Neural cell (in vitro differentiated cells): ENCODE measurements around the gene AGXT2. TPM values are rescaled to one million over a fixed set of nuclear protein-coding genes. Genes with fewer than 3 reads are reported as not detected.

Experiments
- H2AFZ ChIP-seq: fragments of 200-600, 300-800 bp; sonication (generic), shearing (Covaris generic); 2 replicates; pipeline ENCODE4 v1.6.0; 2014; ENCODE audit warnings: low read depth, mild to moderate bottlenecking, antibody characterized with exemption, low read length, moderate library complexity
- H3F3A ChIP-seq: fragments of 200-600 bp; shearing (Covaris generic); 2 replicates; pipeline ENCODE4 v1.6.1; 2016; ENCODE audit warnings: mild to moderate bottlenecking, moderate library complexity, mixed read lengths, antibody characterized with exemption, low read length; ENCODE audit not compliant: insufficient read depth, poor library complexity, severe bottlenecking
- H3K27ac ChIP-seq: fragments of 200-600, 300-800 bp; sonication (generic), shearing (Covaris generic); 2 replicates; pipeline ENCODE4 v1.5.1; 2014; ENCODE audit warnings: mild to moderate bottlenecking, low read length, moderate library complexity
- H3K27me3 ChIP-seq: fragments of 300-800, 200-600 bp; sonication (generic), shearing (Covaris generic); 2 replicates; pipeline ENCODE4 v1.6.0; 2014; ENCODE audit warnings: mild to moderate bottlenecking, low read depth, low read length, moderate library complexity; ENCODE audit not compliant: insufficient read depth
- H3K36me3 ChIP-seq: fragments of 300-800, 200-600 bp; sonication (generic), shearing (Covaris generic); 2 replicates; pipeline ENCODE4 v1.5.1; 2014; ENCODE audit warnings: mild to moderate bottlenecking, antibody characterized with exemption, low read length, moderate library complexity; ENCODE audit not compliant: insufficient read depth
- H3K4me2 ChIP-seq: fragments of 300-800, 200-600 bp; sonication (generic), shearing (Covaris generic); 2 replicates; pipeline ENCODE4 v1.6.0; 2014; ENCODE audit warnings: mild to moderate bottlenecking, low read length
- H3K4me3 ChIP-seq: fragments of 300-800, 200-600 bp; sonication (generic), shearing (Covaris generic); 2 replicates; pipeline ENCODE4 v1.5.1; 2014; ENCODE audit warnings: mild to moderate bottlenecking, low read length, moderate library complexity
- H3K79me2 ChIP-seq: fragments of 200-600 bp; shearing (Covaris generic); replicated peaks from 2 replicates; pipeline ENCODE4 v1.6.0; 2014; ENCODE audit warnings: mild to moderate bottlenecking, low read length, moderate library complexity; ENCODE audit not compliant: insufficient read depth
- H3K9ac ChIP-seq: fragments of 300-800, 200-600 bp; sonication (generic), shearing (Covaris generic); 2 replicates; pipeline ENCODE4 v1.6.1; 2016; ENCODE audit warnings: mild to moderate bottlenecking, low read length, mixed read lengths
- H3K9me2 ChIP-seq: fragments of 200-600 bp; shearing (Covaris generic); 2 replicates; pipeline ENCODE4 v1.6.1; 2016; ENCODE audit warnings: mild to moderate bottlenecking, low read length, mixed read lengths; ENCODE audit not compliant: insufficient read depth
- H3K9me3 ChIP-seq: fragments of 200-600, 300-800 bp; sonication (generic), shearing (Covaris generic); 2 replicates; pipeline ENCODE4 v1.6.1; 2016; ENCODE audit warnings: mild to moderate bottlenecking, mixed run types, low read length, moderate library complexity, mixed read lengths
- H4K20me1 ChIP-seq: fragments of 200-600 bp; shearing (Covaris generic); 2 replicates; pipeline ENCODE4 v1.6.1; 2016; ENCODE audit warnings: mild to moderate bottlenecking, mixed run types; ENCODE audit not compliant: insufficient read depth
- EP300 ChIP-seq: fragments of 450-650 bp; conservative IDR thresholded peaks from 2 replicates; pipeline ENCODE4 v1.6.1; 2014; ENCODE audit warnings: antibody characterized with exemption, mild to moderate bottlenecking, moderate library complexity; ENCODE audit not compliant: poor library complexity, severe bottlenecking
- EZH2 ChIP-seq: fragments of 200-600, 300-800 bp; shearing (Covaris generic), sonication (generic); IDR thresholded peaks from 2 replicates; pipeline ENCODE4 v1.6.1; 2014; ENCODE audit warnings: antibody characterized with exemption, low read length, borderline replicate concordance, mild to moderate bottlenecking; ENCODE audit not compliant: insufficient read depth, poor library complexity, severe bottlenecking
- MXI1 ChIP-seq: fragments of 450-650 bp; conservative IDR thresholded peaks from 2 replicates; pipeline ENCODE4 v1.6.1; 2014; ENCODE audit warnings: antibody characterized with exemption, mild to moderate bottlenecking; ENCODE audit not compliant: poor library complexity, severe bottlenecking
- POLR2AphosphoS5 ChIP-seq: IDR thresholded peaks from 2 replicates; pipeline ENCODE4 v1.6.1; 2012
- RAD21 ChIP-seq: fragments of 450-650 bp; conservative IDR thresholded peaks from 2 replicates; pipeline ENCODE4 v1.6.1; 2014; ENCODE audit warnings: antibody characterized with exemption, mild to moderate bottlenecking, moderate library complexity
- REST ChIP-seq: IDR thresholded peaks from 2 replicates; pipeline ENCODE4 v1.6.1; 2012; ENCODE audit warnings: borderline replicate concordance
- SMC3 ChIP-seq: fragments of 450-650 bp; conservative IDR thresholded peaks from 2 replicates; pipeline ENCODE4 v1.6.1; 2014; ENCODE audit warnings: antibody characterized with exemption, mild to moderate bottlenecking, moderate library complexity; ENCODE audit not compliant: poor library complexity
- TAF1 ChIP-seq: IDR thresholded peaks from 2 replicates; pipeline ENCODE4 v1.6.1; 2012; ENCODE audit warnings: low read depth
- polyA plus RNA-seq: library from polyadenylated mRNA; depleted of rRNA; stranded (reverse); fragments of >200 nt; gene quantifications from 2 replicates; pipeline ENCODE4 v1.2.3, GENCODE V29; 2014
- TF ChIP-seq, protein P1 (sequence below): fragments of 450-650 bp; IDR thresholded peaks from 2 replicates; pipeline ENCODE4 v1.5.1; 2014; ENCODE audit warnings: antibody characterized with exemption, mild to moderate bottlenecking, moderate library complexity; ENCODE audit not compliant: poor library complexity, severe bottlenecking

Gene AGXT2
- polyA plus RNA-seq, 1 donor from 2014 or later, result not detected

GRCh38 chr5:35024911-35025510, 22.7 kb downstream of the AGXT2 start:
- no peak overlapping the region for H2AFZ ChIP-seq
- no peaks in the 10 kb centered on the region for H3K27me3 ChIP-seq
- H3K36me3 ChIP-seq, result no peaks in the 10 kb centered on the region
- TF ChIP-seq TAF1 (no peak), EP300 (no peak), MXI1 (no peak), RAD21 (no peak), EZH2 (no peak), POLR2AphosphoS5 (no peak), SMC3 (no peak), REST (no peak)
- TF ChIP-seq, protein P1, sequence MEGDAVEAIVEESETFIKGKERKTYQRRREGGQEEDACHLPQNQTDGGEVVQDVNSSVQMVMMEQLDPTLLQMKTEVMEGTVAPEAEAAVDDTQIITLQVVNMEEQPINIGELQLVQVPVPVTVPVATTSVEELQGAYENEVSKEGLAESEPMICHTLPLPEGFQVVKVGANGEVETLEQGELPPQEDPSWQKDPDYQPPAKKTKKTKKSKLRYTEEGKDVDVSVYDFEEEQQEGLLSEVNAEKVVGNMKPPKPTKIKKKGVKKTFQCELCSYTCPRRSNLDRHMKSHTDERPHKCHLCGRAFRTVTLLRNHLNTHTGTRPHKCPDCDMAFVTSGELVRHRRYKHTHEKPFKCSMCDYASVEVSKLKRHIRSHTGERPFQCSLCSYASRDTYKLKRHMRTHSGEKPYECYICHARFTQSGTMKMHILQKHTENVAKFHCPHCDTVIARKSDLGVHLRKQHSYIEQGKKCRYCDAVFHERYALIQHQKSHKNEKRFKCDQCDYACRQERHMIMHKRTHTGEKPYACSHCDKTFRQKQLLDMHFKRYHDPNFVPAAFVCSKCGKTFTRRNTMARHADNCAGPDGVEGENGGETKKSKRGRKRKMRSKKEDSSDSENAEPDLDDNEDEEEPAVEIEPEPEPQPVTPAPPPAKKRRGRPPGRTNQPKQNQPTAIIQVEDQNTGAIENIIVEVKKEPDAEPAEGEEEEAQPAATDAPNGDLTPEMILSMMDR, result no peak
- no peaks in the 10 kb centered on the region for H3K9me3 ChIP-seq
- no peaks in the 10 kb centered on the region for H3F3A ChIP-seq
- H3K9ac ChIP-seq, result no peak overlapping the region
- H4K20me1 ChIP-seq, result no peaks in the 10 kb centered on the region
- no peak overlapping the region for H3K27ac ChIP-seq
- no peak overlapping the region for H3K4me2 ChIP-seq
- H3K79me2 ChIP-seq, result no peaks in the 10 kb centered on the region
- H3K4me3 ChIP-seq, result no peak overlapping the region
- H3K9me2 ChIP-seq, result no peaks in the 10 kb centered on the region

DNA sequence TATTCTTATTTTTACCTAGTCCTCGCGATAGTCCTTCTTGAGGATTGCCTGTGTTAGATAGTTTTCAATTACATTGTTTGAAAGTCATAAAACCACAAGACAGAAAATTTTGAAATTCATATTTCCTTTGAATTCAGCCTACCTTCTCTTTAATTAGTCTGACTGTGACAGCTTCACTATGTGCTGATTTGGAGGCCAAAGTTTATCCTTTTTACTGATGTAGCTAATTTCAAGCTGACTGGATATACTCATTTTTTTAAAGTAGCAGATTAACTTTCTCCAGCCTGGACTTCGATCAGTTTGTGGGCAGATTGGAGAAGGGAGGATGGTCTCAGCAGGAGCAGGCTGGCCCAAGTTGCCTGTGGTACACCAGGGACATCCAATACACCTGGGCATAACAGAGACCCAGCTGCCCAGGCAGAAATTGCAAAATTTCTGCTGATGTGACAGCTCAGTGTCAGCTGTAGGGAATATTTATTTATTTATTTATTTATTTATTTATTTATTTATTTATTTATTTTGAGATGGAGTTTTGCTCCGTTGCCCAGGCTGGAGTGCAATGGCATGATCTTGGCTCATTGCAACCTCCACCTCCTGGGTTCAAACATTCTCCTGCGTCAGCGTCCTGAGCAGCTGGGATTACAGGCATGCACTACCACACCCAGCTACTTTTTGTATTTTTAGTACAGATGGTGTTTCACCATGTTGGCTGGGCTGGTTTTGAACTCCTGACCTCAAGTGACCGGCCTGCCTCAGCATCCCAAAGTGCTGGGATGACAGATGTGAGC, 24.2 kb downstream of the AGXT2 start:
- H2AFZ ChIP-seq, result no peak overlapping the region
- H3K4me3 ChIP-seq, result no peak overlapping the region
- no peaks in the 10 kb centered on the region for H3K9me3 ChIP-seq
- no peak overlapping the region for H3K4me2 ChIP-seq
- no peaks in the 10 kb centered on the region for H3F3A ChIP-seq
- H3K27me3 ChIP-seq, result no peaks in the 10 kb centered on the region
- no peak overlapping the region for H3K27ac ChIP-seq
- no peaks in the 10 kb centered on the region for H3K36me3 ChIP-seq
- no peaks in the 10 kb centered on the region for H4K20me1 ChIP-seq
- H3K79me2 ChIP-seq, result no peaks in the 10 kb centered on the region
- H3K9ac ChIP-seq, result no peak overlapping the region
- no peaks in the 10 kb centered on the region for H3K9me2 ChIP-seq
- TF ChIP-seq RAD21 (no peak), TAF1 (no peak), SMC3 (no peak), POLR2AphosphoS5 (no peak), EZH2 (no peak), REST (no peak), EP300 (no peak), MXI1 (no peak)
- TF ChIP-seq, protein P1, result no peak
